ENCODE measurements around the gene ZDHHC12. TPM values are rescaled to one million over a fixed set of nuclear protein-coding genes. Genes with fewer than 3 reads are reported as not detected.
A peak's percentile ranks its signal among the peaks of the same experiment; 100 is the strongest.

Gene ZDHHC12
- total and polyA plus RNA-seq, 4 donors = 22.6 to 103 (median 63.4) TPM

DNA sequence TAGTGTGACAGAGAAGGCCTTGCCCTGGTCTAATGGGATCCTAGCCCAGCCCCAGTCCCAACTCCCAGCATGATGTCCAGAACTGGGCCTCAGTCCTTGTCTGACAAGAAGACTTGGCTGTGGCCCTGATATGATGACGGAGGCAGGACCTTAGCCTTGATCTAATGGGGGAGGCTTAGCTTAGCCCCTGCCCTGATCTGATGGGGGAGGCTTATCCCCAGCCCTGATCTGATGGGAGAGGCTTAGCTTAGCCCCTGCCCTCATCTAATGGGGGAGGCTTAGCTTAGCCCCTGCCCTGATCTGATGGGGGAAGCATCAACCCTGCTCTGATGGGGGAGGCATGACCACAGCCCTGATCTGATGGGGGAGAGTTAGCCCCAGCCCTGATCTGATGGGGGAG lies 17.9 kb downstream of the ZDHHC12 start:
- H3K27me3 ChIP-seq (ENCODE audit: control insufficient read depth in 3 of 3, insufficient read depth in 3 of 3, low read length in 2 of 3) = no peaks in the 10 kb centered on the region

DNA sequence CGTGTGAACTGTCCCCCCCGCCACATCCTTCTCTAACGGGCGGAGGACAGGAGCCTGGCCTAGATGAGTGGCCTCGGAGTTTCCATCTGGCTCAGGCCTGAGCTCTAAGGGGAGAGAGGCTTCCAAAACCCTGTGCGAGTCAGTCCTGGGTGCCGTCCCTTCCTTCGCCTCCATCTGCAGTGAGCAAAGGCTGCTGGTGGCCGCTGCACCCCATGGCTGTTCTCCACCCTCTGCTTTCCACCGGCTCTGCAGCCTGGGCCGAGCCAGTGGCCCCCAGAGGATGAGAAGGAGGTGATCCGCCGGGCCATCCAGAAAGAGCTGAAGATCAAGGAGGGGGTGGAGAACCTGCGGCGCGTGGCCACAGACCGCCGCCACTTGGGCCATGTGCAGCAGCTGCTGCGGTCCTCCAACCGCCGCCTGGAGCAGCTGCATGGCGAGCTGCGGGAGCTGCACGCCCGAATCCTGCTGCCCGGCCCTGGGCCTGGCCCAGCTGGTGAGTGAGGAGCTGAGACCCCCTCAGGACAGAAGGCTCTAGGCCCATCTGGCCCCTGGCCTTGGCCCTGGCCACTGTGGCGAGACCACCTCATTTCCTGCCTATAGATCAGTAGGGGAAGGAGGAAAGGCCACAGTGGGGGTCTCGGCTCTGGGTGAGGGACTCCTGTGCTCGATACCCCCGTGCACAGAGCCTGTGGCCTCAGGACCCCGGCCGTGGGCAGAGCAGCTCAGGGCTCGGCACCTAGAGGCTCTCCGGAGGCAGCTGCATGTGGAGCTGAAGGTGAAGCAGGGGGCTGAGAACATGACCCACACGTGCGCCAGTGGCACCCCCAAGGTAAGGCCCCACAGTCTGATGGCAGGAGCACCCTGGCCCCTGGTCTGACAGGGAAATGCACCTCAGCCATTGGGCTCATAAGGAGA lies 18.6 kb downstream of the ZDHHC12 start:
- H3K4me3 ChIP-seq = no peak overlapping the region
- DNase-seq = no peak
- peaks cover 0 to 5% (median 0%) of the 10 kb centered on the region in 5 donors for H3K4me1 ChIP-seq (ENCODE audit: control insufficient read depth in 5 of 5, insufficient read depth in 5 of 5, low read length in 5 of 5)
- WGBS, 2 donors = 93 to 94% methylated on average over 36 of the region's 36 CpGs
- no peak for ATAC-seq (ENCODE audit: insufficient read depth, low FRiP score)
- peak overlapping the region; percentile 6 to 7 for H3K27ac ChIP-seq (ENCODE audit: low read depth in 1 of 2, low read length in 1 of 2)
- H3K9ac ChIP-seq (ENCODE audit: insufficient read depth in 1 of 2, low read length in 2 of 2) = no peak overlapping the region
- peaks cover 0 to 3% (median 0%) of the 10 kb centered on the region in 4 donors for H3K36me3 ChIP-seq (ENCODE audit: control insufficient read depth in 4 of 4, insufficient read depth in 4 of 4, low read length in 4 of 4)
- H3K27me3 ChIP-seq (ENCODE audit: control insufficient read depth in 3 of 3, insufficient read depth in 3 of 3, low read length in 2 of 3) = no peaks in the 10 kb centered on the region
- no peaks in the 10 kb centered on the region for H3K9me3 ChIP-seq (ENCODE audit: control insufficient read depth in 4 of 4, insufficient read depth in 3 of 4, low read length in 3 of 4)
- TF ChIP-seq, protein P1, sequence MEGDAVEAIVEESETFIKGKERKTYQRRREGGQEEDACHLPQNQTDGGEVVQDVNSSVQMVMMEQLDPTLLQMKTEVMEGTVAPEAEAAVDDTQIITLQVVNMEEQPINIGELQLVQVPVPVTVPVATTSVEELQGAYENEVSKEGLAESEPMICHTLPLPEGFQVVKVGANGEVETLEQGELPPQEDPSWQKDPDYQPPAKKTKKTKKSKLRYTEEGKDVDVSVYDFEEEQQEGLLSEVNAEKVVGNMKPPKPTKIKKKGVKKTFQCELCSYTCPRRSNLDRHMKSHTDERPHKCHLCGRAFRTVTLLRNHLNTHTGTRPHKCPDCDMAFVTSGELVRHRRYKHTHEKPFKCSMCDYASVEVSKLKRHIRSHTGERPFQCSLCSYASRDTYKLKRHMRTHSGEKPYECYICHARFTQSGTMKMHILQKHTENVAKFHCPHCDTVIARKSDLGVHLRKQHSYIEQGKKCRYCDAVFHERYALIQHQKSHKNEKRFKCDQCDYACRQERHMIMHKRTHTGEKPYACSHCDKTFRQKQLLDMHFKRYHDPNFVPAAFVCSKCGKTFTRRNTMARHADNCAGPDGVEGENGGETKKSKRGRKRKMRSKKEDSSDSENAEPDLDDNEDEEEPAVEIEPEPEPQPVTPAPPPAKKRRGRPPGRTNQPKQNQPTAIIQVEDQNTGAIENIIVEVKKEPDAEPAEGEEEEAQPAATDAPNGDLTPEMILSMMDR (IDR thresholded peaks at IDR 0.05; ENCODE audit: control extremely low read depth, extremely low read depth) = no peak

More for the DNA sequence above, 17.9 kb downstream of the ZDHHC12 start:
- H3K4me1 ChIP-seq (ENCODE audit: control insufficient read depth in 5 of 5, insufficient read depth in 5 of 5, low read length in 5 of 5) = peaks cover 0 to 5% (median 0%) of the 10 kb centered on the region in 5 donors
- 94 to 98% methylated on average over 1 of the region's 1 CpG for WGBS, 2 donors
- no peak overlapping the region for H3K9ac ChIP-seq (ENCODE audit: insufficient read depth in 1 of 2, low read length in 2 of 2)
- no peak overlapping the region for H3K4me3 ChIP-seq
- ATAC-seq (ENCODE audit: insufficient read depth, low FRiP score) = no peak
- DNase-seq = no peak
- TF ChIP-seq, protein P1 (IDR thresholded peaks at IDR 0.05; ENCODE audit: control extremely low read depth, extremely low read depth) = no peak
- H3K36me3 ChIP-seq (ENCODE audit: control insufficient read depth in 4 of 4, insufficient read depth in 4 of 4, low read length in 4 of 4) = peaks cover 0 to 3% (median 0%) of the 10 kb centered on the region in 4 donors
- no peak overlapping the region for H3K27ac ChIP-seq (ENCODE audit: low read depth in 1 of 2, low read length in 1 of 2)
- H3K9me3 ChIP-seq (ENCODE audit: control insufficient read depth in 4 of 4, insufficient read depth in 3 of 4, low read length in 3 of 4) = no peaks in the 10 kb centered on the region

DNA sequence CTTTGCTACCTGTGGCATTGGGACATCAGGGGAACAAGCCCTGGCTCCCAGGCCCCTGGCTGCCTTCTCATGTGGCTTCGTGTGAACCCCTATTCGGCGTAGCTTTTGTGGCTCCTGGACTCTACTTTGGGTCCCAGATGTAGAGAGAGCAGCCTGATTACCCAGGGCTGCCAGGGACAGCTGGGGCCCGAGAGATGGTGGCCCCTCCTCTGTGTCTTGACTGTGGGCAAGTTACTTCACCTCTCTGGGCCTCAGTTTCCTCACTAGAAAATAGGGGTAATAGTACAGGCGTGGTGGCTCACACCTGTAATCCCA lies 19.6 kb downstream of the ZDHHC12 start:
- TF ChIP-seq, protein P1 (IDR thresholded peaks at IDR 0.05; ENCODE audit: control extremely low read depth, extremely low read depth) = no peak
- WGBS, 2 donors = 86 to 89% methylated on average over 5 of the region's 5 CpGs

More for the DNA sequence above, 19.6 kb downstream of the ZDHHC12 start:
- Histone ChIP-seq H3K27ac (ENCODE audit: low read depth in 1 of 2, low read length in 1 of 2) (peak overlapping the region; percentile 38 to 84), H3K36me3 (ENCODE audit: control insufficient read depth in 4 of 4, insufficient read depth in 4 of 4, low read length in 4 of 4) (peaks cover 0 to 3% (median 0%) of the 10 kb centered on the region in 4 donors), H3K9ac (ENCODE audit: insufficient read depth in 1 of 2, low read length in 2 of 2) (no peak overlapping the region), H3K9me3 (ENCODE audit: control insufficient read depth in 4 of 4, insufficient read depth in 3 of 4, low read length in 3 of 4) (no peaks in the 10 kb centered on the region), H3K4me1 (ENCODE audit: control insufficient read depth in 5 of 5, insufficient read depth in 5 of 5, low read length in 5 of 5) (peaks cover 0 to 5% (median 0%) of the 10 kb centered on the region in 5 donors), H3K27me3 (ENCODE audit: control insufficient read depth in 3 of 3, insufficient read depth in 3 of 3, low read length in 2 of 3) (no peaks in the 10 kb centered on the region), H3K4me3 (no peak overlapping the region)
- DNase-seq (no peak), ATAC-seq (ENCODE audit: insufficient read depth, low FRiP score) (no peak)
